ENCODE data around the gene MAGEF1.

The MAGEF1 gene

GRCh38 chr3:184694716-184695115 is 17.1 kb downstream of the MAGEF1 start:
- Histone ChIP-seq H3K9ac (ENCODE audit: low read depth, low read length) (no peak overlapping the region), H3K9me3 (ENCODE audit: control insufficient read depth, insufficient read depth, low read length) (no peaks in the 10 kb centered on the region), H3K36me3 (ENCODE audit: insufficient read depth, low read length) (no peaks in the 10 kb centered on the region), H3K4me1 (ENCODE audit: insufficient read depth, low read length) (peaks cover 14% of the 10 kb centered on the region)

- H3K36me3 ChIP-seq (ENCODE audit: insufficient read depth, low read length) = no peaks in the 10 kb centered on the region
- H3K4me1 ChIP-seq (ENCODE audit: insufficient read depth, low read length) = peaks cover 14% of the 10 kb centered on the region
- no peaks in the 10 kb centered on the region for H3K9me3 ChIP-seq (ENCODE audit: control insufficient read depth, insufficient read depth, low read length)
- H3K9ac ChIP-seq (ENCODE audit: low read depth, low read length) = no peak overlapping the region
Measured at GRCh38 chr3:184694133-184694665, 17.7 kb downstream of the MAGEF1 start.

GRCh38 chr3:184693011-184693975 is 18.6 kb downstream of the MAGEF1 start:
- Histone ChIP-seq H3K36me3 (ENCODE audit: insufficient read depth, low read length) (no peaks in the 10 kb centered on the region), H3K9me3 (ENCODE audit: control insufficient read depth, insufficient read depth, low read length) (no peaks in the 10 kb centered on the region), H3K4me1 (ENCODE audit: insufficient read depth, low read length) (peaks cover 14% of the 10 kb centered on the region), H3K9ac (ENCODE audit: low read depth, low read length) (no peak overlapping the region)

GRCh38 chr3:184691397-184692231 is 20.2 kb downstream of the MAGEF1 start:
- peaks cover 14% of the 10 kb centered on the region for H3K4me1 ChIP-seq (ENCODE audit: insufficient read depth, low read length)
- H3K9ac ChIP-seq (ENCODE audit: low read depth, low read length) = no peak overlapping the region
- no peaks in the 10 kb centered on the region for H3K36me3 ChIP-seq (ENCODE audit: insufficient read depth, low read length)
- no peaks in the 10 kb centered on the region for H3K9me3 ChIP-seq (ENCODE audit: control insufficient read depth, insufficient read depth, low read length)

- Histone ChIP-seq H3K9me3 (ENCODE audit: control insufficient read depth, insufficient read depth, low read length) (no peaks in the 10 kb centered on the region), H3K4me1 (ENCODE audit: insufficient read depth, low read length) (peaks cover 23% of the 10 kb centered on the region), H3K9ac (ENCODE audit: low read depth, low read length) (no peak overlapping the region), H3K36me3 (ENCODE audit: insufficient read depth, low read length) (no peaks in the 10 kb centered on the region)
Measured at GRCh38 chr3:184690192-184690883, 21.5 kb downstream of the MAGEF1 start.

GRCh38 chr3:184688882-184689271 is 23.0 kb downstream of the MAGEF1 start:
- no peaks in the 10 kb centered on the region; the same call in 1 of the 2 replicates for H3K9me3 ChIP-seq (ENCODE audit: control insufficient read depth, insufficient read depth, low read length)
- H3K9ac ChIP-seq (ENCODE audit: low read depth, low read length) = no peak overlapping the region
- no peaks in the 10 kb centered on the region for H3K36me3 ChIP-seq (ENCODE audit: insufficient read depth, low read length)
- H3K4me1 ChIP-seq (ENCODE audit: insufficient read depth, low read length) = peaks cover 19% of the 10 kb centered on the region; the same call in 1 of the 2 replicates

GRCh38 chr3:184688251-184688881 is 23.5 kb downstream of the MAGEF1 start:
- H3K9ac ChIP-seq (ENCODE audit: low read depth, low read length) = no peak overlapping the region
- peaks cover 19% of the 10 kb centered on the region; the same call in 1 of the 2 replicates for H3K4me1 ChIP-seq (ENCODE audit: insufficient read depth, low read length)
- no peaks in the 10 kb centered on the region; the same call in 1 of the 2 replicates for H3K9me3 ChIP-seq (ENCODE audit: control insufficient read depth, insufficient read depth, low read length)
- no peaks in the 10 kb centered on the region for H3K36me3 ChIP-seq (ENCODE audit: insufficient read depth, low read length)

- no peaks in the 10 kb centered on the region for H3K36me3 ChIP-seq (ENCODE audit: insufficient read depth, low read length)
- peaks cover 16% of the 10 kb centered on the region; the same call in 1 of the 2 replicates for H3K4me1 ChIP-seq (ENCODE audit: insufficient read depth, low read length)
- H3K9me3 ChIP-seq (ENCODE audit: control insufficient read depth, insufficient read depth, low read length) = no peaks in the 10 kb centered on the region; the same call in 1 of the 2 replicates
- H3K9ac ChIP-seq (ENCODE audit: low read depth, low read length) = no peak overlapping the region
Measured at GRCh38 chr3:184687363-184688015, 24.4 kb downstream of the MAGEF1 start.

- Histone ChIP-seq H3K9me3 (ENCODE audit: control insufficient read depth, insufficient read depth, low read length) (no peaks in the 10 kb centered on the region; the same call in 1 of the 2 replicates), H3K4me1 (ENCODE audit: insufficient read depth, low read length) (peaks cover 11% of the 10 kb centered on the region; the same call in 1 of the 2 replicates), H3K9ac (ENCODE audit: low read depth, low read length) (no peak overlapping the region), H3K36me3 (ENCODE audit: insufficient read depth, low read length) (no peaks in the 10 kb centered on the region)
Measured at GRCh38 chr3:184685646-184686045, 26.2 kb downstream of the MAGEF1 start.

GRCh38 chr3:184685055-184685454 is 26.8 kb downstream of the MAGEF1 start:
- H3K9ac ChIP-seq (ENCODE audit: low read depth, low read length) = no peak overlapping the region
- no peaks in the 10 kb centered on the region for H3K36me3 ChIP-seq (ENCODE audit: insufficient read depth, low read length)
- H3K4me1 ChIP-seq (ENCODE audit: insufficient read depth, low read length) = peaks cover 11% of the 10 kb centered on the region; the same call in 1 of the 2 replicates
- no peaks in the 10 kb centered on the region; the same call in 1 of the 2 replicates for H3K9me3 ChIP-seq (ENCODE audit: control insufficient read depth, insufficient read depth, low read length)

GRCh38 chr3:184683900-184684560 is 27.8 kb downstream of the MAGEF1 start:
- no peak overlapping the region for H3K9ac ChIP-seq (ENCODE audit: low read depth, low read length)
- H3K36me3 ChIP-seq (ENCODE audit: insufficient read depth, low read length) = no peaks in the 10 kb centered on the region
- peaks cover 11% of the 10 kb centered on the region; the same call in 1 of the 2 replicates for H3K4me1 ChIP-seq (ENCODE audit: insufficient read depth, low read length)
- H3K9me3 ChIP-seq (ENCODE audit: control insufficient read depth, insufficient read depth, low read length) = no peaks in the 10 kb centered on the region; the same call in 1 of the 2 replicates

- Histone ChIP-seq H3K4me1 (ENCODE audit: insufficient read depth, low read length) (peaks cover 11% of the 10 kb centered on the region; the same call in 1 of the 2 replicates), H3K36me3 (ENCODE audit: insufficient read depth, low read length) (no peaks in the 10 kb centered on the region), H3K9ac (ENCODE audit: low read depth, low read length) (no peak overlapping the region), H3K9me3 (ENCODE audit: control insufficient read depth, insufficient read depth, low read length) (no peaks in the 10 kb centered on the region; the same call in 1 of the 2 replicates)
Measured at GRCh38 chr3:184683234-184683633, 28.6 kb downstream of the MAGEF1 start.
